BLaER1 treated with 17β-estradiol and CSF1 and Interleukin-3, amounts not matched to agents 10 nM and 100 nM (cell line): Measurements from ENCODE around the gene TM9SF1.

ENCODE experiments used
- H3K27ac ChIP-seq, 11 experiments: shearing (Covaris generic); formaldehyde crosslinking; 2 replicates each; pipeline ENCODE4 v1.8.1; 2022
- H3K27me3 ChIP-seq, 11 experiments: shearing (Covaris generic); formaldehyde crosslinking; 2 replicates each; pipeline ENCODE4 v1.8.1; 2022
- H3K36me3 ChIP-seq, 11 experiments: shearing (Covaris generic); formaldehyde crosslinking; 2 replicates each; pipeline ENCODE4 v1.8.1; 2022
- H3K4me1 ChIP-seq, 10 experiments: shearing (Covaris generic); formaldehyde crosslinking; 2 replicates each; pipeline ENCODE4 v1.8.1; 2022
- H3K4me2 ChIP-seq, 11 experiments: shearing (Covaris generic); formaldehyde crosslinking; 2 replicates each; pipeline ENCODE4 v1.8.1; 2022
- H3K4me3 ChIP-seq, 10 experiments: shearing (Covaris generic); formaldehyde crosslinking; 2 replicates each; pipeline ENCODE4 v1.8.1; 2022
- H3K9ac ChIP-seq, 11 experiments: shearing (Covaris generic); formaldehyde crosslinking; 2 replicates each; pipeline ENCODE4 v1.8.1; 2022
- H3K9me3 ChIP-seq, 11 experiments: shearing (Covaris generic); formaldehyde crosslinking; replicated peaks in 1 of 11; 2 replicates each; pipeline ENCODE4 v1.8.1; 2022
- H4K20me1 ChIP-seq, 11 experiments: shearing (Covaris generic); formaldehyde crosslinking; 2 replicates each; pipeline ENCODE4 v1.8.1; 2022
- Cebpa-rat ChIP-seq, 11 experiments: shearing (Covaris generic); IDR thresholded peaks; 2 replicates each; pipeline ENCODE4 v1.8.1; 2022

TM9SF1 gene

GRCh38 chr14:24186831-24187538 is 8.3 kb downstream of the TM9SF1 start:
- peak overlapping the region in 9 of 10 experiments; percentile 73 to 92 (median 79); a peak in 17 of 20 replicates for H3K4me3 ChIP-seq
- peaks cover 0 to 63% (median 19%) of the 10 kb centered on the region in 11 experiments; a peak in 15 of 22 replicates for H4K20me1 ChIP-seq
- H3K27ac ChIP-seq: peak overlapping the region in 2 of 11 experiments; percentile 14 to 84; a peak in 2 of 22 replicates
- no peaks in the 10 kb centered on the region for H3K27me3 ChIP-seq
- peaks cover 26 to 43% (median 32%) of the 10 kb centered on the region in 10 experiments for H3K4me1 ChIP-seq
- no peaks in the 10 kb centered on the region for H3K9me3 ChIP-seq
- TF ChIP-seq Cebpa-rat (IDR thresholded peaks at IDR 0.05): no peak
- peaks cover 53 to 79% (median 73%) of the 10 kb centered on the region in 11 experiments for H3K36me3 ChIP-seq
- peak overlapping the region; percentile 90 to 97 (median 94) for H3K4me2 ChIP-seq
- H3K9ac ChIP-seq: peak overlapping the region in 10 of 11 experiments; percentile 75 to 95 (median 84); a peak in 20 of 22 replicates

- H3K36me3 ChIP-seq: peaks cover 59 to 79% (median 74%) of the 10 kb centered on the region in 11 experiments
- H3K27me3 ChIP-seq: no peaks in the 10 kb centered on the region
- no peaks in the 10 kb centered on the region for H3K9me3 ChIP-seq
- H4K20me1 ChIP-seq: peaks cover 0 to 72% (median 25%) of the 10 kb centered on the region in 11 experiments; a peak in 15 of 22 replicates
- no peak for TF ChIP-seq Cebpa-rat (IDR thresholded peaks at IDR 0.05)
- no peak overlapping the region for H3K27ac ChIP-seq
- H3K4me3 ChIP-seq: no peak overlapping the region
- peaks cover 27 to 48% (median 33%) of the 10 kb centered on the region in 10 experiments for H3K4me1 ChIP-seq
- no peak overlapping the region for H3K4me2 ChIP-seq
- H3K9ac ChIP-seq: peak overlapping the region in 2 of 11 experiments; percentile 11 to 15; a peak in 1 of 22 replicates
Observed at GRCh38 chr14:24185741-24186140, 9.5 kb downstream of the TM9SF1 start.

- Histone ChIP-seq H4K20me1 (peaks cover 0 to 79% (median 31%) of the 10 kb centered on the region in 11 experiments; a peak in 17 of 22 replicates), H3K27me3 (no peaks in the 10 kb centered on the region), H3K27ac (no peak overlapping the region), H3K4me1 (peaks cover 24 to 49% (median 39%) of the 10 kb centered on the region in 10 experiments), H3K36me3 (peaks cover 62 to 80% (median 75%) of the 10 kb centered on the region in 11 experiments), H3K9ac (no peak overlapping the region), H3K4me3 (no peak overlapping the region), H3K4me2 (no peak overlapping the region), H3K9me3 (no peaks in the 10 kb centered on the region)
- no peak for TF ChIP-seq Cebpa-rat (IDR thresholded peaks at IDR 0.05)
Observed at GRCh38 chr14:24185026-24185425, 10.2 kb downstream of the TM9SF1 start.

- no peak overlapping the region for H3K4me2 ChIP-seq
- H4K20me1 ChIP-seq: peaks cover 0 to 86% (median 38%) of the 10 kb centered on the region in 11 experiments; a peak in 19 of 22 replicates
- H3K9ac ChIP-seq: peak overlapping the region in 1 of 11 experiments; percentile 13; a peak in 2 of 22 replicates
- H3K36me3 ChIP-seq: peaks cover 69 to 81% (median 80%) of the 10 kb centered on the region in 11 experiments
- H3K4me3 ChIP-seq: no peak overlapping the region
- H3K27me3 ChIP-seq: no peaks in the 10 kb centered on the region
- H3K9me3 ChIP-seq: no peaks in the 10 kb centered on the region
- H3K27ac ChIP-seq: no peak overlapping the region
- no peak for TF ChIP-seq Cebpa-rat (IDR thresholded peaks at IDR 0.05)
- peaks cover 18 to 49% (median 40%) of the 10 kb centered on the region in 10 experiments for H3K4me1 ChIP-seq
Observed at GRCh38 chr14:24184104-24184970, 10.9 kb downstream of the TM9SF1 start.

- Histone ChIP-seq H4K20me1 (peaks cover 0 to 98% (median 51%) of the 10 kb centered on the region in 11 experiments; a peak in 19 of 22 replicates), H3K4me2 (no peak overlapping the region), H3K9me3 (no peaks in the 10 kb centered on the region), H3K9ac (no peak overlapping the region), H3K4me1 (peaks cover 12 to 53% (median 46%) of the 10 kb centered on the region in 10 experiments), H3K27me3 (no peaks in the 10 kb centered on the region), H3K36me3 (peaks cover 82 to 94% (median 92%) of the 10 kb centered on the region in 11 experiments), H3K27ac (no peak overlapping the region), H3K4me3 (no peak overlapping the region)
- TF ChIP-seq Cebpa-rat (IDR thresholded peaks at IDR 0.05): no peak
Observed at GRCh38 chr14:24183014-24183481, 12.2 kb downstream of the TM9SF1 start.

- H3K9me3 ChIP-seq: no peaks in the 10 kb centered on the region
- no peaks in the 10 kb centered on the region for H3K27me3 ChIP-seq
- H3K36me3 ChIP-seq: peaks cover 89 to 100% (median 97%) of the 10 kb centered on the region in 11 experiments
- no peak overlapping the region for H3K4me2 ChIP-seq
- no peak for TF ChIP-seq Cebpa-rat (IDR thresholded peaks at IDR 0.05)
- H3K4me3 ChIP-seq: no peak overlapping the region
- H3K4me1 ChIP-seq: peaks cover 5 to 45% (median 39%) of the 10 kb centered on the region in 10 experiments
- no peak overlapping the region for H3K9ac ChIP-seq
- H4K20me1 ChIP-seq: peaks cover 0 to 92% (median 46%) of the 10 kb centered on the region in 11 experiments; a peak in 20 of 22 replicates
- no peak overlapping the region for H3K27ac ChIP-seq
Observed at GRCh38 chr14:24182110-24182882, 12.9 kb downstream of the TM9SF1 start.

DNA sequence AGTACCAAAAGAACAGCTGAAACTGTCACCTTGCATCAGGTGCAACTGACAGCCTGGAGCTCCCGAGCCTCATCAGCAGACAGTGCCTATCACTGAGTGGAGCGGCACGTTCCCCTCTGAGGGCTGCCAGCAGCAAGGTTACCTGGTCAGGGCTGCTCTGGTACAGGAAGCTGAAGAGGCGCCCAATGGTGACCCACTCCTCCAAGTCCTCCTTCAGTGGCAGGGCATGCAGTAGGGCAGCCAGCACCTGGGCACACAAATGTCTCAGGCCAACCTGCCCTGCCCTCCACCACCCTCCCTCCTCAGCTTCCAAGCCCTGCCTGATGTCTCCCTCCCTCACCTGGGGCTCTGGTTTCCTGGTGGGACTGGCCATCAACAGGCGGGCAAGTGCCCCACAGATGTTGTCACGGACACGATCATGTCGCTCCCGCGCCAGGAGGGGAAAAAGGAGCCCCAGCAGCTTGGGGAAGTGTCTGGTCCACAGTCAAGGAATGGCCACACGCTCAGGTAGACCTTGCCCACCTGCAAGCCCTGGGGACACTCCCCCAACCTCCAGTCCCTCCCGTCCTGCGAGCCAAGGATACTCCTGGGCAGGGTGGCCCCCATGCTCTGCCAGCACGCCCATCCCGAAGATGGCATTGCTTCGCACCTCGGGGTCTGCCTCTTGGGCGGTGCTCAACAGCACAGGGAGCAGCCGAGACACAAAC is 13.7 kb downstream of the TM9SF1 start:
- Histone ChIP-seq H3K4me2 (no peak overlapping the region), H4K20me1 (peaks cover 0 to 91% (median 45%) of the 10 kb centered on the region in 11 experiments; a peak in 20 of 22 replicates), H3K36me3 (peaks cover 92 to 100% (median 97%) of the 10 kb centered on the region in 11 experiments), H3K4me3 (no peak overlapping the region), H3K4me1 (peaks cover 0 to 37% (median 32%) of the 10 kb centered on the region in 10 experiments; a peak in 18 of 20 replicates), H3K27me3 (no peaks in the 10 kb centered on the region), H3K9ac (no peak overlapping the region; a peak in 1 of 22 replicates), H3K27ac (no peak overlapping the region), H3K9me3 (no peaks in the 10 kb centered on the region)
- TF ChIP-seq Cebpa-rat (IDR thresholded peaks at IDR 0.05): no peak
